HCT116 (cell line): ENCODE data around the gene DAPK2. TPM values are rescaled to one million over a fixed set of nuclear protein-coding genes. Genes with fewer than 3 reads are reported as not detected.

Experiments
- ATAC-seq: fragments of 200-7000 bp; cut with Tn5 transposase; 2 replicates; pipeline ENCODE4 v1.9.1; 2020; ENCODE audit warnings: mild to moderate bottlenecking, moderate library complexity
- BruUV-seq: library from RNA; stranded (reverse); fragments of 400-500 nt; replicated peaks from 2 replicates; lab custom pipeline; 2021; lab: Mats Ljungman, UMichigan
- CTCF ChIA-PET: fragments of 300-600 bp; sonication (Branson Sonifier 250); formaldehyde crosslinking; loops from one replicate; lab custom pipeline; 2021; ENCODE audit warnings: antibody characterized with exemption; lab: Charles Lee
- POLR2A ChIA-PET: fragments of 300-600, 350-600 bp; sonication (Branson Sonifier 250); formaldehyde crosslinking; loops from one replicate; lab custom pipeline; 2021; ENCODE audit warnings: antibody characterized with exemption; lab: Charles Lee
- RAD21 ChIA-PET, 2 experiments: fragments of 300-600 bp; sonication (Branson Sonifier 250); formaldehyde crosslinking; loops; one replicate each; lab custom pipeline; 2023; ENCODE audit warnings: low total read pairs in 2 of 2; ENCODE audit not compliant: uncharacterized antibody in 2 of 2, unreplicated experiment in 2 of 2, low non-redundant PET in 1 of 2; lab: Charles Lee
- DNase-seq: peaks from one replicate; pipeline ENCODE4 v3.0.0-alpha.2; 2010; ENCODE audit warnings: low read depth, low spot score
- H2AFZ ChIP-seq: fragments of 200-600 bp; shearing (Covaris generic), sonication (generic); 2 replicates; pipeline ENCODE4 v1.6.1; 2017; ENCODE audit warnings: low read depth, mixed run types, mixed read lengths, antibody characterized with exemption, low read length; ENCODE audit not compliant: poor library complexity, severe bottlenecking
- H3K27ac ChIP-seq: 2 replicates; pipeline ENCODE4 v1.5.1; 2012; ENCODE audit warnings: low read depth, low read length
- H3K27me3 ChIP-seq: fragments of 200-600 bp; sonication (generic); 2 replicates; pipeline ENCODE4 v1.6.1; 2016; ENCODE audit warnings: mixed run types, low read length, mixed read lengths; ENCODE audit not compliant: insufficient read depth
- H3K36me3 ChIP-seq, 2 experiments: fragments of 200-500 bp in 1 of 2; fragments of 200-600 bp in 1 of 2; sonication (Bioruptor generic) in 1 of 2; sonication (generic) in 1 of 2; 2 replicates each; pipeline versions ENCODE4 v1.5.1 to v1.6.1; 2014 to 2016; ENCODE audit warnings: low read length in 2 of 2, inconsistent platforms in 1 of 2, mixed read lengths in 1 of 2, mixed run types in 1 of 2; ENCODE audit not compliant: insufficient read depth in 2 of 2, control insufficient read depth in 1 of 2
- H3K4me1 ChIP-seq, 2 experiments: fragments of 200-600 bp in 1 of 2; sonication (generic) in 1 of 2; 2 replicates each; pipeline versions ENCODE4 v1.5.1 to v1.6.1; 2012 to 2017; ENCODE audit warnings: low read length in 2 of 2, inconsistent platforms in 1 of 2, mild to moderate bottlenecking in 1 of 2, mixed read lengths in 1 of 2, mixed run types in 1 of 2, moderate library complexity in 1 of 2; ENCODE audit not compliant: insufficient read depth in 2 of 2, control insufficient read depth in 1 of 2
- H3K4me2 ChIP-seq: fragments of 200-600 bp; sonication (generic); 2 replicates; pipeline ENCODE4 v1.6.1; 2017; ENCODE audit warnings: mixed run types, low read length, mixed read lengths
- H3K4me3 ChIP-seq, 2 experiments: fragments of 200-600 bp in 1 of 2; sonication (generic) in 1 of 2; replicated peaks in 1 of 2; 2 replicates each; pipeline ENCODE4 v1.5.1; 2011 to 2016; ENCODE audit warnings: low read length in 2 of 2, control low read depth in 1 of 2, low read depth in 1 of 2, mild to moderate bottlenecking in 1 of 2, mixed read lengths in 1 of 2, mixed run types in 1 of 2
- H3K79me2 ChIP-seq: fragments of 200-600 bp; sonication (generic); 2 replicates; pipeline ENCODE4 v1.6.1; 2017; ENCODE audit warnings: mild to moderate bottlenecking, mixed run types, low read length, moderate library complexity, mixed read lengths; ENCODE audit not compliant: insufficient read depth
- H3K9ac ChIP-seq: fragments of 200-600 bp; sonication (generic); 2 replicates; pipeline ENCODE4 v1.6.1; 2016; ENCODE audit warnings: low read length, mixed read lengths
- H3K9me2 ChIP-seq: fragments of 200-600 bp; sonication (generic), shearing (Covaris generic); 2 replicates; pipeline ENCODE4 v1.6.1; 2017; ENCODE audit warnings: mixed run types, mild to moderate bottlenecking, moderate library complexity; ENCODE audit not compliant: insufficient read depth
- H3K9me3 ChIP-seq, 2 experiments: fragments of 200-500 bp in 1 of 2; fragments of 200-600 bp in 1 of 2; sonication (Bioruptor generic) in 1 of 2; sonication (generic) in 1 of 2; 2 replicates each; pipeline ENCODE4 v1.6.1; 2014 to 2017; ENCODE audit warnings: low read length in 2 of 2, mixed read lengths in 2 of 2, inconsistent platforms in 1 of 2, low read depth in 1 of 2, mild to moderate bottlenecking in 1 of 2, mixed run types in 1 of 2, moderate library complexity in 1 of 2; ENCODE audit not compliant: control insufficient read depth in 1 of 2, insufficient read depth in 1 of 2
- H4K20me1 ChIP-seq: fragments of 200-600 bp; sonication (generic), shearing (Covaris generic); 2 replicates; pipeline ENCODE4 v1.6.1; 2017; ENCODE audit warnings: mixed run types, mild to moderate bottlenecking, moderate library complexity; ENCODE audit not compliant: insufficient read depth
- ELF1 ChIP-seq: IDR thresholded peaks from 2 replicates; pipeline ENCODE4 v1.6.1; 2012; ENCODE audit warnings: low read depth, borderline replicate concordance
- JUND ChIP-seq: IDR thresholded peaks from 2 replicates; pipeline ENCODE4 v1.6.1; 2012
- MAX ChIP-seq: IDR thresholded peaks from 2 replicates; pipeline ENCODE4 v1.6.1; 2012
- TCF7L2 ChIP-seq: IDR thresholded peaks from 2 replicates; pipeline ENCODE4 v1.7.0; 2011; ENCODE audit warnings: borderline replicate concordance, inconsistent platforms; ENCODE audit not compliant: insufficient read depth, insufficient read length; ENCODE audit errors: extremely low read depth
- YY1 ChIP-seq: IDR thresholded peaks from 2 replicates; pipeline ENCODE4 v1.6.1; 2011; ENCODE audit warnings: low read length, low read depth, moderate library complexity, mild to moderate bottlenecking; ENCODE audit not compliant: insufficient replicate concordance; ENCODE audit errors: extremely low read depth
- ZNF274 ChIP-seq: fragments of 200-500 bp; sonication (Bioruptor generic); IDR thresholded peaks from 2 replicates; pipeline ENCODE4 v1.6.1; 2014; ENCODE audit warnings: mild to moderate bottlenecking, low read depth, low read length, inconsistent platforms
- intact Hi-C: fragments of 100-400 bp; cut with micrococcal nuclease; formaldehyde crosslinking; loops from 2 replicates; pipeline ENCODE4 v1.10.0; 2022
- total RNA-seq: library from RNA; stranded (reverse); gene quantifications from one replicate; pipeline ENCODE4 v1.2.1, GENCODE V29; 2021; ENCODE audit not compliant: unreplicated experiment
- TF ChIP-seq, protein P1 (sequence below), 3 experiments: fragments of 200-600 bp in 1 of 3; sonication (generic) in 1 of 3; IDR thresholded peaks in 2 of 3; conservative IDR thresholded peaks in 1 of 3; 2 replicates each; pipeline ENCODE4 v1.5.1; 2012 to 2017; ENCODE audit warnings: low read depth in 2 of 3, low read length in 2 of 3, antibody characterized with exemption in 1 of 3, borderline replicate concordance in 1 of 3, control low read depth in 1 of 3, mild to moderate bottlenecking in 1 of 3, mixed read lengths in 1 of 3, mixed run types in 1 of 3, moderate library complexity in 1 of 3; ENCODE audit not compliant: insufficient read depth in 1 of 3
- TF ChIP-seq, protein P2 (sequence below): IDR thresholded peaks from 2 replicates; pipeline ENCODE4 v1.6.1; 2012; ENCODE audit warnings: low read depth
- TF ChIP-seq, protein P3 (sequence below): IDR thresholded peaks from 2 replicates; pipeline ENCODE4 v1.6.1; 2011; ENCODE audit warnings: mild to moderate bottlenecking, low read length, moderate library complexity; ENCODE audit not compliant: insufficient replicate concordance; ENCODE audit errors: extremely low read depth

The DAPK2 gene
- total RNA-seq, 1 experiment from 2014 or later = 4.8 TPM

DNA sequence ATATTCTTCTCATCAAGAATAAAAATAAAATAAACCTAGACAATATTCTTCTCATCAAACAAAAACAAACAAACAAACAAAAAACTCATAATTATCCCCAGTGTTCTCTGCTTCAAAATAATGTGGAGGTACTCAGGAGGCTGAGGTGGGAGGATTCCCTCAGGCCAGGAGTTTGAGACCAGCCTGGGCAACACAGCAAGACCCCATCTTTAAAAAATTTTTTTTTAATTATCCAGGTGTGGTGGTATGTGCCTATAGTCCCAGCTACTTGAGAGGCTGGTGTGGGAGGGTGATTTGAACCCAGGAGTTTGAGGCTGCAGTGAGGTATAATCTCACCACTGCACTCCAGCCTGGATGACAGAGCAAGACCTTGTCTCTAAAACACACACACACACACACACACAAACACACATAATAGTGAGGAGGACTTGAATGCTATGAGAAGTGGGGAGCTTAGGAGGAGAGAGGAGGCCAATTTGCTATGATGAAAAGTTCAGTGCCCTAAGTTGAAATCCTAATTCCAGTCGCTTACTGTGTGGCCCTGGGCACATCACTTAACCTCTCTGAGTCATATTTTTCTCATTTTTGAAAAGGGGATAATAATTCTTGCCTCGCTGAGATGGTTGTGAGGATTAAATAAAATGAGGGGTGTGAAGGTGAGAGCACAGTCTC is 176.8 kb downstream of the DAPK2 start:
- Histone ChIP-seq H3K27me3 (0 out of 2 replicates have a peak, but pooled peaks cover 3% of the 10 kb centered on the region), H3K79me2 (no peaks in the 10 kb centered on the region), H4K20me1 (no peaks in the 10 kb centered on the region), H3K9me2 (no peaks in the 10 kb centered on the region), H3K9me3 (no peaks in the 10 kb centered on the region), H3K27ac (no peak overlapping the region), H3K4me2 (no peak overlapping the region; the same call in 1 of the 2 replicates), H3K4me1 (peaks cover 10 to 25% of the 10 kb centered on the region in 2 experiments), H3K36me3 (no peaks in the 10 kb centered on the region), H3K4me3 (no peak overlapping the region), H3K9ac (no peak overlapping the region), H2AFZ (no peak overlapping the region)
- RAD21 ChIA-PET = no interaction called here
- POLR2A ChIA-PET = no interaction called here
- TF ChIP-seq ELF1 = no peak
- TF ChIP-seq, protein P1, sequence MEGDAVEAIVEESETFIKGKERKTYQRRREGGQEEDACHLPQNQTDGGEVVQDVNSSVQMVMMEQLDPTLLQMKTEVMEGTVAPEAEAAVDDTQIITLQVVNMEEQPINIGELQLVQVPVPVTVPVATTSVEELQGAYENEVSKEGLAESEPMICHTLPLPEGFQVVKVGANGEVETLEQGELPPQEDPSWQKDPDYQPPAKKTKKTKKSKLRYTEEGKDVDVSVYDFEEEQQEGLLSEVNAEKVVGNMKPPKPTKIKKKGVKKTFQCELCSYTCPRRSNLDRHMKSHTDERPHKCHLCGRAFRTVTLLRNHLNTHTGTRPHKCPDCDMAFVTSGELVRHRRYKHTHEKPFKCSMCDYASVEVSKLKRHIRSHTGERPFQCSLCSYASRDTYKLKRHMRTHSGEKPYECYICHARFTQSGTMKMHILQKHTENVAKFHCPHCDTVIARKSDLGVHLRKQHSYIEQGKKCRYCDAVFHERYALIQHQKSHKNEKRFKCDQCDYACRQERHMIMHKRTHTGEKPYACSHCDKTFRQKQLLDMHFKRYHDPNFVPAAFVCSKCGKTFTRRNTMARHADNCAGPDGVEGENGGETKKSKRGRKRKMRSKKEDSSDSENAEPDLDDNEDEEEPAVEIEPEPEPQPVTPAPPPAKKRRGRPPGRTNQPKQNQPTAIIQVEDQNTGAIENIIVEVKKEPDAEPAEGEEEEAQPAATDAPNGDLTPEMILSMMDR (IDR thresholded peaks at IDR 0.05 in 2 of 3, conservative IDR thresholded peaks at IDR 0.05 in 1 of 3; ENCODE audit: borderline replicate concordance in 1 of 3, insufficient read depth in 1 of 3, low read depth in 2 of 3, low read length in 2 of 3) = no peak
- no peak for TF ChIP-seq ZNF274
- TF ChIP-seq YY1 = no peak
- no peak for TF ChIP-seq TCF7L2
- CTCF ChIA-PET = no interaction called here
- DNase-seq (no peak), ATAC-seq (no peak)
- no TSS peak for BruUV-seq
- intact Hi-C loops = no loop called here

DNA sequence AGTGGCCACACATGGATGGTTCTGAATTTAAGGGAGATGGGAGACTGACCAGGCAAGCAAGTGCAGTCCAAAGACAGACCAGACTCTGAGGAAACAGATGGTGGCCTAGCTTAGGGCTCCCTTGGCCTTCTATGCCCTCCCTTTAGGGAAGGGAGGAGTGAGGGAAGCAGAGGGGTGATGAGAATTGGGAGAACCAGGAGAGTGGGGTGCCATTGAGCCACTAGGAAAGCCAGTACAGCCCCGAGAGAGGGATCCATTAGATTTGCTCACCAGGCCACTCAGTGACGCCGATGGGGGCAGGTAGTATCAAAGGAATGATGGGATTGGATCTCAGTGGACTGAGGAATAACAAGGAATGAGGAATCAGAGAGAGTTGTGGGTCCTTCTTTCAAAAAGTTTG is 182.1 kb downstream of the DAPK2 start:
- ChIA-PET POLR2A (no interaction called here), CTCF (no interaction called here), RAD21 (no interaction called here)
- Histone ChIP-seq H3K79me2 (no peaks in the 10 kb centered on the region), H3K36me3 (no peaks in the 10 kb centered on the region), H2AFZ (no peak overlapping the region), H3K4me2 (no peak overlapping the region), H3K9ac (no peak overlapping the region), H3K9me3 (no peaks in the 10 kb centered on the region), H3K27ac (no peak overlapping the region), H3K9me2 (no peaks in the 10 kb centered on the region), H3K27me3 (0 out of 2 replicates have a peak, but pooled peaks cover 3% of the 10 kb centered on the region), H3K4me1 (no peaks in the 10 kb centered on the region), H3K4me3 (no peak overlapping the region), H4K20me1 (no peaks in the 10 kb centered on the region)
- intact Hi-C loops = no loop called here
- ATAC-seq (no peak), DNase-seq (no peak)
- BruUV-seq = no TSS peak
- TF ChIP-seq, protein P2, sequence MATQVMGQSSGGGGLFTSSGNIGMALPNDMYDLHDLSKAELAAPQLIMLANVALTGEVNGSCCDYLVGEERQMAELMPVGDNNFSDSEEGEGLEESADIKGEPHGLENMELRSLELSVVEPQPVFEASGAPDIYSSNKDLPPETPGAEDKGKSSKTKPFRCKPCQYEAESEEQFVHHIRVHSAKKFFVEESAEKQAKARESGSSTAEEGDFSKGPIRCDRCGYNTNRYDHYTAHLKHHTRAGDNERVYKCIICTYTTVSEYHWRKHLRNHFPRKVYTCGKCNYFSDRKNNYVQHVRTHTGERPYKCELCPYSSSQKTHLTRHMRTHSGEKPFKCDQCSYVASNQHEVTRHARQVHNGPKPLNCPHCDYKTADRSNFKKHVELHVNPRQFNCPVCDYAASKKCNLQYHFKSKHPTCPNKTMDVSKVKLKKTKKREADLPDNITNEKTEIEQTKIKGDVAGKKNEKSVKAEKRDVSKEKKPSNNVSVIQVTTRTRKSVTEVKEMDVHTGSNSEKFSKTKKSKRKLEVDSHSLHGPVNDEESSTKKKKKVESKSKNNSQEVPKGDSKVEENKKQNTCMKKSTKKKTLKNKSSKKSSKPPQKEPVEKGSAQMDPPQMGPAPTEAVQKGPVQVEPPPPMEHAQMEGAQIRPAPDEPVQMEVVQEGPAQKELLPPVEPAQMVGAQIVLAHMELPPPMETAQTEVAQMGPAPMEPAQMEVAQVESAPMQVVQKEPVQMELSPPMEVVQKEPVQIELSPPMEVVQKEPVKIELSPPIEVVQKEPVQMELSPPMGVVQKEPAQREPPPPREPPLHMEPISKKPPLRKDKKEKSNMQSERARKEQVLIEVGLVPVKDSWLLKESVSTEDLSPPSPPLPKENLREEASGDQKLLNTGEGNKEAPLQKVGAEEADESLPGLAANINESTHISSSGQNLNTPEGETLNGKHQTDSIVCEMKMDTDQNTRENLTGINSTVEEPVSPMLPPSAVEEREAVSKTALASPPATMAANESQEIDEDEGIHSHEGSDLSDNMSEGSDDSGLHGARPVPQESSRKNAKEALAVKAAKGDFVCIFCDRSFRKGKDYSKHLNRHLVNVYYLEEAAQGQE = no peak
- no peak for TF ChIP-seq YY1
- no peak for TF ChIP-seq JUND
- TF ChIP-seq, protein P3, sequence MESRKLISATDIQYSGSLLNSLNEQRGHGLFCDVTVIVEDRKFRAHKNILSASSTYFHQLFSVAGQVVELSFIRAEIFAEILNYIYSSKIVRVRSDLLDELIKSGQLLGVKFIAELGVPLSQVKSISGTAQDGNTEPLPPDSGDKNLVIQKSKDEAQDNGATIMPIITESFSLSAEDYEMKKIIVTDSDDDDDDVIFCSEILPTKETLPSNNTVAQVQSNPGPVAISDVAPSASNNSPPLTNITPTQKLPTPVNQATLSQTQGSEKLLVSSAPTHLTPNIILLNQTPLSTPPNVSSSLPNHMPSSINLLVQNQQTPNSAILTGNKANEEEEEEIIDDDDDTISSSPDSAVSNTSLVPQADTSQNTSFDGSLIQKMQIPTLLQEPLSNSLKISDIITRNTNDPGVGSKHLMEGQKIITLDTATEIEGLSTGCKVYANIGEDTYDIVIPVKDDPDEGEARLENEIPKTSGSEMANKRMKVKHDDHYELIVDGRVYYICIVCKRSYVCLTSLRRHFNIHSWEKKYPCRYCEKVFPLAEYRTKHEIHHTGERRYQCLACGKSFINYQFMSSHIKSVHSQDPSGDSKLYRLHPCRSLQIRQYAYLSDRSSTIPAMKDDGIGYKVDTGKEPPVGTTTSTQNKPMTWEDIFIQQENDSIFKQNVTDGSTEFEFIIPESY = no peak
- TF ChIP-seq MAX = no peak
